NCI-H1092 (cell line): ENCODE data around the gene MRPS2.
"Not testable (repeated sequence)": the region's sequence is repeated elsewhere in the genome, so short reads cannot be mapped to it uniquely, and the experiment has no call there.

Experiments
- DNase-seq: peaks from one replicate; lab custom pipeline; 2025; lab: John Stamatoyannopoulos, UW

The MRPS2 gene

DNA sequence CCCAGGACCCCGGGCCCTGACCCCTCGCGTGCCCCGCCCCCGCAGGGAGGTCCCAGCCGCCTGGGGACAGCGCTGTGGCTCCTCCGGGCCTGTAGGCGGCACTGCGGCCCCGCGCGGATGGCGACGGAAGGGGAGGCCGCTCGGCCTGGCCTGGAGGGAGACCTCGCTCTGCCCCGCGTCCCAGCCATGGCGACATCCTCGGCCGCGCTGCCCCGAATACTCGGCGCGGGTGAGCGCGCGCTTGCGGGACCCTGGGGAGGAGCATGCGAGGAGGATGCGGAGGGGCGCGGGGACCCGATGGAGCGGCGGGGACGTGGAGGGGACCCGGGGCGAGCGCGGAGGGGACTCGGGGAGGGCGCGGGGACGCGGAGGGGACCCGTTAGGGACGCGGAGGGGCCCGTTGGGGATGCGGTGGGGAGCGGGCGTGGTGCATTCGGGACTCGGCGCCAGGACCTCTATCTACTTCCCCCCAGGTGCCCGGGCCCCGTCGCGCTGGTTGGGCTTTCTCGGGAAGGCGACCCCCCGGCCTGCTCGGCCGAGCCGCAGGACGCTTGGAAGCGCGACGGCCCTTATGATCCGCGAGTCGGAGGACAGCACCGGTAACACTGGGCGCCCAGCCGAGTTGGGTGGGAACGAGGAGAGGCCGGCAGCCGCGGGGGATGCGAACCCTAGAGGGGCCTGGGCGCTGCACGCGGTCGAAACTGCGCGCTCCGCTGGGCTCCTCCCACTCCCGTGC, at the start of gene MRPS2:
TSS of gene MRPS2 (plus strand) at position 158 of the 736 bp plus-strand sequence. CDS start at position 187, 29 bp downstream.
- peak; percentile 77 for DNase-seq

DNA sequence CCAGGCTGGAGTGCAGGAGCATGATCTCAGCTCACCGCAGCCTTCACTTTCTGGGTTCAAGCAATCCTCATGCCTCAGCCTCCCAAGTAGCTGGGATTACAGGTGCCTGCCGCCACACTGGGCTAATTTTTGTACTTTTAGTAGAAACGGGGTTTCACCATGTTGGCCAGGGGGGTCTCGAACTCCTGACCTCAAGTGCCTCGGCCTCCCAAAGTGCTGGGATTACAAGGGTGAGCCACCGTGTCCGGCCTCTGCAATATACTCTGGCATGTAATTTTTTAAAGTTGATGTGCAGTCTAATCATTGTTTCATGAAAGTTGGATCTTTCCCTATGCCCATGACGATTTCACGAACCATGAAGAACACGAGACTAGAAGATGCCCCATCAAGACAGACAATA, 49.5 kb upstream of the MRPS2 start:
- DNase-seq, result no peak

DNA sequence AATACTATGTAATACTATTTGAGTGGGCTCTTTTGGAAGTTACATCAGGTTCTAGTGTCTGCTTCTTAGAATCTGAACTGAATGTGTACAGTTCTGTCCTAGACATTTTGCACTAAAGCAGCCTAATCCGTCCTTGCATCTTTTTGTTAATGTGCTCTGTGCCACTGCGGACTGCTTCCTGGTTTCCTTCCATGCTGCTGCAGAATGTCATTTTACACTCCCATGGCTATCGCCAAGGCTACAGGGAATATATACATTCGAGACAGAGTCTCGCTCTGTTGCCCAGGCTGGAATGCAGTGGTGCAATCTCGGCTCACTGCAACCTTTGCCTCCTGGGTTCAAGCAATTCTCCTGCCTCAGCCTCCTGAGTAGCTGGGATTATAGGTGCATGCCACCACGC, 48.6 kb upstream of the MRPS2 start:
- not testable (repeated sequence) for DNase-seq

DNA sequence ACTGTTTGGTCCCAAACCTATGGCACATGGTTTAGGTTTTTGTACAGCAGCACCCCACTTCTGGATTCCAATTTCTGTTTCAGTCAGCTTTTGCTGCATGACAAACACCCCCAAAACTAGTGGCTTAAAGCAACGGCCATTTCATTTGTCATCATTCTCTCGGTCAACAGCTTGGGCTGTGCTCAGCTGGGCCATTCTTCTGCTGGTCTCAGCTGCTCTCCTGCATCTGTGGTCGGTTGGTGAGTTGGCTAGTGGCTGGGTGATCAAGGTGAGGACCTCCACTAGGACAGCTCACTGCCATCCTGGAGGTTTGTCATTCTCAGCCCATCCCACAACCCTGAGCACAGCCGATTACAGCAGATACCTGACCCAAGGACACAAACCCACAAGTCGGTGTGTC, 45.7 kb upstream of the MRPS2 start:
- DNase-seq, result no peak

DNA sequence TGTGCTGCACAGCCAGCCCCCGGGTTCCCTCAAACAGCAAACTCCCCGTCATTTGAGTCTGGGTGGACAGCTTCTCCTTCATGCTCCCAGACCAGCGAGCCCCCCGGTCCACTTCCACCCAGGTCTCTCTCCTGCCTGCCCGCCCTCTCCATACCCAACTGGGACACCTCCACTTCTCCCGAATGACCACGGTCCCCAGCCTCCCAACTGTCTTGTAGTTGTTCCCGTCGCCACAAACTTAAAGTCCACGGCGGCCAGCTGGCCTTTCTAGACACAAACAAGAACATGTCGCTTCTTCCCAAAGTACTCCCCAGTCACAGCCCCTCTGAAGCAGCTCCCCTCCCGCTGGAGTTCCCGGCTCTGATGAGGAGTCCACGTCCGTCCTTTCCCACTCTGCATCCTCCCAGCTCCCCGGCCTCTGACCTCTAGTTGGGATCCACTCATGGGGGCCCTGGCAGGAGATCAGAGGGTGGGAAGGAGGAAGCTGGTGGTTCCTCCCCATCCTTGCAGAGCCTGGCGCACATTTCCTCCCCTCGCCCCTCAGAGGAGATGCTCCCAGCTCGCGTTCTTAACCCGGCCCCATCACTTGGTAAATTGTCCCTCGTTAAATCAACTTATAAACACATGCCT, 45.0 kb upstream of the MRPS2 start:
- no peak for DNase-seq

DNA sequence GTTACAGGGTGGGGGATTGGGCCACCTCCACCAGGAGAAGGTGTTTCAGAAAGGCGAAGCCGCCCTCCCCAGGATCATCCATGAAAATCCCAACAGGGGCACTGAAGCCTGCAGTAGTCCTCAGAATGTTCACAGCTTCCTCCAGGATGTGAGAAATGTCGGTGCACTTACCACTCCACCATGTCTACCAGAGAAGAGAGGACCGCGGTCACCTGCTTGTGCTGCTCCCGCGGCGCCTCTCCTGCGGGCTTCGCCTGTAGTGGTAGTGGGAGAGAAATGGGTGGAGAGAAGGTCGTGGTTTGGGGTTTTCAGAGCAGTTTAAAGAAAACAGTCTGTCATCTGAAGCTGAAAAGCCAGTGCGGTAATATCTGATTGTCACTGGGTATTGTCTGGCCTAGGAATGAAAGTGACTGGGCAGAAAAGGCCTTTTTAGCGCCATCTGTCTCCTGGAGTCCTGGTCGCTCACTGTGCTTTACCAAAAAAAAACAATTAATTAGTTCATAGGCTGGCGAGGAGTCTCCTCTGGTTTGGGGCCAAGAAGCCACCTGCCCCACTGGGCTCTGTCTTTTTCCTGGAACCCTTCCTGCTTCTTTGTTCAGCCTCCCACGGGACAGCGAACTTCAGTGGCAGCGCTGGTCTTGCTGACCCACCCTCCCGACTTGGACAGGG, 43.9 kb upstream of the MRPS2 start:
- no peak for DNase-seq

DNA sequence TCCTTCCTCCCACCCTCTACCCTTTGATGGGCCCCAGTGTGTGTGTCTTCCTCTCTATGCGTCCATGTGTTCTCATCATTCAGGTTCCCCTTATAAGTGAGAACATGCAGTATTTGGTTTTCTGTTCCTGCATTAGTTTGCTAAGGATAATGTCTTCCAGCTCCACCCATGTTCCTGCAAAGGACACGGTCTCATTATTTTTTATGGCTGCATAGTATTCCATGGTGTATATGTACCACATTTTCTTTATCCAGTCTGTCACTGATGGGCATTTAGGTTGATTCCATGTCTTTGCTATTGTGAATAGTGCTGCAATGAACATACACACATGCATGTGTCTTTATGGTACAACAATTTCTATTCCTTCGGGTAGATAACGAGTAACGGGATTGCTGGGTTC, 42.0 kb upstream of the MRPS2 start:
- DNase-seq, result not testable (repeated sequence)

DNA sequence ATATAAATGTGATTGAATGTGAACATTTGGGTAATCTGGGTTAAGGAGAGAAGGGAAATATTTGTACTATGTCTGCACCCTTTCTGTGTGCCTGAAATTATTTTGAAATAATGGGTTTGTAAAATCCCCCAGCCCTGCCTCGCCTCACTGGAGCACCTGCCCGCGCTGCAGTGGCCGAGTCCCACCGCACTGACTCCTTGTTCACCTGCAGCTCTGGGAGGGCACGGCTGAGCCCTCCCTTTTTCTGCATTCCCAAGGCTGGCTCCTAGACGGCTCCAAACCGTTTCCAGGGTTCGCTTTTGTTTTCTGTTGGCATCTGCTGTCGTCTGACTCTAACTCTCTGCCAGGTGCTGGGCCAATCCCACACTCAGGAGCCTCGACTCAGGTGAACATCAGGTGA, 38.5 kb upstream of the MRPS2 start:
- no peak for DNase-seq

DNA sequence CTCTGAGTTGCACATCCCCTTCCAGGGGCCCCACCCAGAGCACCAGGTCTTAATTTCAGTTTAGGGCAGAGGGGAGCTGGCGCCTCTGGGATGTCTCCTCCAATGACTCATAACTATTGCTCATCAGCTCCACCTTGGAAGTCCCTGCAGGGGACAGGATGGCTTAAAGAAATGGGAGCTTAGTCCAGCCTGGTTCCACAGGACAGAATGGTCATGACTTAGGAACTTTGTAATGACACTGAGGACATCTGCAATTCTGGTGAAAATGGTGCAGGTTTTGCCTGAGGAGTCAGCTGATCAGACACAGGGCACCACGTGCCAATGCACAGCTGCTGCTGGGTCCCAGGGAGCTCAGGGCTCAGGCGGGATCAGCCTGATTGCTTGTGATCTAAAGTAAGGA, 37.3 kb upstream of the MRPS2 start:
- no peak for DNase-seq

DNA sequence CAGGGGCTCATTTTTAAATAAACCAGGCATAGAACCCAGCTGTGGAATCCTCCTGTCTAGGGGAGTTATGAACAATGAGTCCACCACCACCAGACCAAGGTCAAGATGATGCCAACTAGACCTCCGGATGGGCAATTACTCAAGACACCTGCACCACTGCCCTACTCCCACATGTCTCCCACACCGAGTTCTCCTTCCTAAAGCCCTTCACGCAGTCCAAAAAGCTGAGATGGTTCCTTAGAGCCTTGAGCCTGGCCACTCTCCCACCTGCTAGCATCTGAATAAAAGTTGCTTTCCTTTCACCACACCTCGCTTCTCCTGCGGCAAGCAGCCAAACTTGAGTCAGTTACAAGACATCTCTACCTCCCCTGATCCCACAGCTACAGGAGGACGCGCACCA, 36.3 kb upstream of the MRPS2 start:
- no peak for DNase-seq

DNA sequence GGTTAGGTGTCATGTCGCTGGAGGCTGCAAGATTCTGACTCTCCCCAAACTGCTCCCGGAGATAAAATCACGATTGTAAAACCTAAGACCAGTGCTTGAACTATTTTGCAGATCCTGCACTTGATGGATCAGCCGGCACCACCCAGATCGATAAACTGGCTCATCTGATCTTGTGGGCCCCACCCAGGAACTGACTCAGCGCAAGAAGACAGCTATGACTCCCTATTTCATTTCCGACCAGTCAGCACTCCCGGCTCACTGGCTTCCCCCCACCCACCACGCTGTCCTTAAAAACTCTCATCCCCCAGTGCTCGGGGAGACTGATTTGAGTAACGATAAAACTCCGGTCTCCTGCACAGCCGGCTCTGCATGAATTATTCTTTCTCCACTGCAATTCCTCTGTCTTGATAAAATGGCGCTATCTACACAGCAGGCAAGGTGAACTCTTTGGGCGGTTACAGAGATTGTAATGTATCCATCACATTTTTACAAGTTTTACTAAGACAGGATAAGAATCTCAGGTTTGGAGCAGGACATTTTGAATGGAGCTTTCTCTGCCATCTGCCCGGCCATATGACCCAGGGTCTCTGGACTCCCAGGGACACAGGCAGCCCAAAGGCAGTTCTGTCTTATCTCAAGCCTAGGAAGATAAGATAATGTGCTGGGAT, 31.5 kb upstream of the MRPS2 start:
- DNase-seq, result no peak

DNA sequence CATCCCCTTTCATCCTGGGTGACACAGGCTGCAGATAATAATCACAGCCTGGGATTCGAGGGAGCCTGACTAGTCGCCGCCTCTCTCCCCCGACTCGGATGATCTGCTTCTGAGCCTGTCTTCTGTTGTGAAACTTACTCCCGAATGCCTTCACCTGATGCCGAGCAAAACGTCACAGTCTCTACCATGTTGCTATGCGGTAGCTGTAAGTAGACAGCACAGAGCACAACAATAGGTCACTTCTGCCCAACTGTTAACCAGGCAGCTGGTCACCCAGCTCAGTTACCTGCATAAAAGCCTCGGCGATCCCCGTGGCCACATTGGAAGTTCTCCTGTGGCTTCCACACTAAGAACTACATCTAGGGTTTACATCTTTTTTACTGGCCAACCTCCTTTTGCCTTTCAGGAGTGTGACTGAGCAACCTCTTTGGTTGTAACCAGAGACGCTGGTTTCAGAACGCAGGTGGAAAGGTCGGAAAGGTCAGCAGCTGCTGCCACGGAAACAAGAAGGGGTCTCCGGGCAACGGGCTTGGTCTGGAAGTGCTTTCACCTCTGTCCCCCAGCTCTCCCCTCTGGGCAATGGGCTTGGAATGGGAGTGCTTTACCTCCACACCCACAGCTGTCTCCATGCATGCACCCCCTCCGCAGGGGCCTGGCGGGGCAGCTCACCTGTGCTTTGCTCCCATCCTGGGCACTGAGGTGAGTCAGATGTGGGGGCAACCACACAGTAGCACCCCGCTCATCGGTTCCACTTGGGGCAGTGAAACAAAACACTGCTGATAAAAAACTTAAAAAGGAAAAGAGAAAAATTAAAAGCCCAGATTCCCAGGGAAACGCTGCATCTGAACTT, 28.5 kb upstream of the MRPS2 start:
- no peak for DNase-seq

DNA sequence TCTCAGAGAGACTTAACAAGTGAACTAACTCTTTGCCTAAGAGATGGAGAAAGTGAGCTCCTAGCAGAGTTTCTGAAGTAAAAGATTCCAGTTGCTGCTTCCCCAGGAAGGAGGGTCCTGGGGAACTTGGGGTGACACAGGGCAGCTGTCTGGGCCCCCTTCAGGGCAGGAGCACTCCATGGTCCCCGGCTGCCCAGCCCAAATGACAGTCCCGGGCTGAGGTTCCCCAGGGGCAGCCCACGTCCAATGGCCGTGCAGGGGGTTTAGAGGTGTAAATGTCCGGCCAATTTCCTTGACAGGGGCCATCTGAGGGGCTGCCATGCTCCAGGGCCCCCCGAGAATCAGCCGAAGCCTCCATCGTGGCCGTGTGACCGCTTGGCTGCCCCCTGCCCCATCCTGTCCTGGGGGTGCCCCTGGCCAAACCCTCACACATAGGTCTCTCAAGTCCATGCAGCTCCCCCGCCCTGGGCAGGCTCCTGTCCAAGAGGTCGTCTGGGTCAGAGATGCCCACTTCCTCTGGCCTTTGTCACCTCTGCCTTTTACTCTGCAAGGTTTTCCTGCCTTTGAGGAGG, 26.4 kb upstream of the MRPS2 start:
- DNase-seq, result no peak

DNA sequence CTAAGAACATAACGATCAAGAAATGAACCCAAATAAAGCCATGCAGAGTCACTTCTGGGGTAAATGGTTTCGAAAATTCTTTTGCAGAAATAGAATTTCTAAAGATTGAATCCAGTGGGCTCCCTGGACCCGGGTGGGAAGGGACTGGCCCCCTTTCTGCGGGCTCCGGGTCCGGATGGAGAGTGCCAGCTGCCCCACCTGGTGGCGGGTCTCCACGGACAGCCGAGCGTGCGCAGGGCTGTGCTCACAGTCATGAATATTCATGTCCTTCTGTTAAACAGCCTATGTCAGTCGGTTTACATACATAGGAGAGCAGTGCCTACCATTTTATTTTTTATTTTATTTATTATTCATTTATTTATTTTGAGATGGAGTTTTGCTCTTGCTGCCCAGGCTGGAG, 25.6 kb upstream of the MRPS2 start:
- no peak for DNase-seq

DNA sequence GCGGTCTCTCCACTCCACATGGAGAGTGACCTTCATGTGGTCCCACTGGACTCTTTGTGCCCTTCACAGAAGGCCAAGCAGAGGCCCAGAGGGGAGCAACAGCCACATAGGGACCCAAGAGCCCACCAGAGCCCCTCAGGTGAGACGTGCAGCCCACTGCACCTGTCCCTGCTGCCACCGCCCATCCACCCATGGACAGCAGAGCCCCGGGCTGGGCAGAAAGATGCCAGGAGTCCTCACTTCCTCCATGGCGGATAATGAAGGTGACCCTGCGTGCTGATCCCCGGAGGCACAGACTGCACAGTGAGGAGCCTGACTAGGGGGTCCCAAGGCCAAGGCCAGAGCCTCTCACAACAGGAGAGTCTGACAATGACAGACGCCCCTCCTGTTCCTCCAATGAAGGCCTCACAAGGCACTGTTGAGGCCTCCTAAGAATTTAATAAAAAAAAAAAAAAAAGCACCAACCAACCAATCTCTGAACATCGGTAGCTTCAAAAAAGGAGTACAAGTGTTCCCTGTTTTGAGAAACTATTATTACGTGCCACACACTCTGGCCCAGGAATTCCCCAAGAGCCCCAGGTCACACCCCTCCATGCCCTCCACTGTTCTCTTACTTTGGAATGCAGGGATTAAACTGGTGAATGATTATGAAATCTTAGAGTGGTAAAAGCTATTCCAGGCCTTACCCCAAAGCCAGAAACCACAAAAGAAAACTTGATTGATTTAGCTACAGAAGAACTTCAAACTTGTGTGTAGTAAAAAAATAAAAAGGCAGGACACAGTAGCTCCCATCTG, 23.7 kb upstream of the MRPS2 start:
- no peak for DNase-seq

DNA sequence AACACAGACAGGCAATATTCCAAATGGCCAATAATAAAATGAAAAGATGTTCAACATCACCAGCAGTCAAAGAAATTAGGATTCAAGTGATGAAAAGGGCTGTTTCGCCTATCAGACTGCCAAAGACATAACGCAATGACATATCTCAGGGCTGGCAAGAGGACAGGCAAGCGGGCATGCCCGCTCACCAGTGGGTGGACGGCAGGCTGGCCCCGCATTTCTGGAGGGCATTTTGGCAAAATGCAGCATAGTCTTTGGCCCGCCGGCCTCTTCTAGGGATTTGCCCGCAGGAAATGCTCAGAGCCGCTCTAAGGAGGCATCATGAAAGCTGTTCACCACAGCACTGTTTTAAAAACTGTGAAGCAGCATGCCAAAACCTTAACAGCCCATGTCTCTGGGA, 22.3 kb upstream of the MRPS2 start:
- DNase-seq, result no peak

DNA sequence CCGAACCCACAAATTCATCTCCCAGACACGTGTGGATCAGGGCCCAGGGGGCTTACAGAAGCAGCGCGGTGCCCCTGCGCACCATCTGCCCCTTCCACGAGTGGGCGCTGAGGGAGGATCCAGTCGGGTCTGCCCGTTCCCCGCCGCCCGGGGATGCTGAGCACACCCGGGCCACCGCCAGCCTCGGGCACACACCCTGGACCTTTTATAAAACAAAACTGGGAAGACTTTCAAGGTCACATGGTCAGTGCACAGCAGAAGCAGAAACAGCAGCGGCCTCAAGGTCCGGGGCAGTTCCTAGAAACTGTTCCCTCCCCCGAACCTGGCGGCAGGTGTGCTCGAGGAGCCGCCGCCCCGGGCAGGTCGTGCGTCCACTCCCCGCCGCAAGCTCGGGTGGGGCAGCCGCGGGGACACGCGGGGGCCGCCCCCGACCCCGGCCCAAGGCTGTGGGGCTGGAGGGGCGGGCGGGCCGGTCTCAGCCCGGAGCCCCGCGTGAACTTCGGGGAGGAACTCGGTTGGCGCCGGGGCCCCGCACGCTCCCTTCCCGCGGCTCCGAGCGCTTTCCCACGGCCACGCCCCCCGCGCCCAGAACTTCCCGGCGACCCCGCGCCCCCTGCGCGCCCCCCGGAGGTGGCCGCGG, 21.5 kb upstream of the MRPS2 start:
- no peak for DNase-seq

DNA sequence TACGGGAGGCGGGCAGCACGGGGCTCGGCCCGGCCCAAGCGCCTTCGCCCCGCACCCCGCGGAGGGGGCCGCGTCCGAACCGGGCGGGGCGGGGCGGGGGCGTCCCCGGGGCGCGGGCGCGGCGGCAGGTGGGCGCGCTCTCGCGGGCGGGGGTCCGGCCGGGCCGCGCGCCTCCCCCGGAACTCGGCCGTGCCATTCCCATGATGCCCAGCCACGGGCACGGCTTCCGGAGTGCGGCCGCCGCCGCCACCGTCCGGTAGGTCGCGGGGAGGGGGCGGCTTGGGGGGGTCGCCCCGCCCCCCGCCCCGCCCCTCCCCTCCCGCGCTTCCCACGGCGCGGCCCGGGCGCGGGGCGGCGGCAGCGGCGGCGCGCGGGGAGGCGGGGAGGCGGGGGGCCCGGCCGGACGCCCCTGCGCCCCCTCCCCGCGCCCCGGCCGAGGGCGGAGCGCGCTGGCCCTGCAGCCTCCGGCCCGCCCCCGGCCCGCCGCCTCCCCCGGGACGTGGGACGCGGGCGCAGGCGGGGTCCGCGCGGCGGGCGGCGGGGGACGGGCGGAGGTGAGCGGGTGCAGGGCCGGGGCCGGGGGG, 20.9 kb upstream of the MRPS2 start, which contains the start of gene PPP1R26:
TSS of gene PPP1R26 (plus strand) at position 314 of the 584 bp plus-strand sequence. CDS start 4,729 bp downstream, outside the sequence.
- no peak for DNase-seq

DNA sequence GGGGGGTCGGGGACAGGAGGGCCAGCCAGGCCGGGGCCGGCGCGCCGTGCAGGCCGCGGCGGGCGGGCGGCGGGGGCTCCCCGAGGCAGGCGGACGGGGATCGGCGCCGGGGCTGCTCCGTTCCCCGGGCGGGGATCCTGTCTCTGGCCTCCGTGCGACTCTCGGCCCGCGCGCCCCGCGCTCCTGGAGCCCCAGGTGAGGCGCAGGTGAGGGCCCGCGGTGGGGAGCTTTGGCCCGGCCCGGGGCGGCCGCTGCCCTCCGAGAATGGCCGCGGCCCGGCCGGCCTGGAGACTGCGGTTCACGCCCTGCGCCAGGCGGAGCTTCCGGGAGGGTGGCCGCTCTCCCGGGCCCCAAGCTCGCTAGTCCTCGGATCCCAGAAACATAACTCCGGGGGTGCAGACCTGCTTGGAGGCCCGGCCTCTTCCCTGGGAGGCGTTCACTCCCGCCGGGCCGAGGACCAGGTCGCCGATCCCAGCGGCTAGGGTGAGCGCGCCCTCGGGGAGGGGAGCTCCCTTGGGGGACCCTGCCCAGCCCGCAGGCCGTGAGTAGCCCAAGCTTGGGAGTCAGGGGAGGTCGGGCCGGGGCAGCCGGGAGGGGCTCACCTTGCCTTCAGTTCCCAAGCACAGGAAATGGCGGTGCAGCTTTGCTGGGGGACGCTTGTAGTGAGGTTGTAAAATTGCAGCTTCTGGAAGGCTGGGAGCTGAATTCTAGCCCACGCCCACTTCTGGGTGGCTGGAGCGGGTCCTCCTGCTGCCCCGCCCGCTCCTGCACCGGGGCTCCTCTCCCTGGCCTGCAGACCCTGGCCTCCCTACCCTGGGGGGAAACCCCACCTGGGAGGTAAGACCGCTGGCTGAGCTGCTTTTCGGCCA, 20.2 kb upstream of the MRPS2 start:
- DNase-seq, result no peak
